NCI-H2029 treated with DMSO at 0.1 percent for 48 hours (cell line): ENCODE results near the gene DAP.
A peak's percentile ranks its signal among the peaks of the same experiment; 100 is the strongest.

ENCODE experiments used
- DNase-seq: peaks from one replicate; lab custom pipeline; 2025; lab: John Stamatoyannopoulos, UW

The DAP gene

DNA sequence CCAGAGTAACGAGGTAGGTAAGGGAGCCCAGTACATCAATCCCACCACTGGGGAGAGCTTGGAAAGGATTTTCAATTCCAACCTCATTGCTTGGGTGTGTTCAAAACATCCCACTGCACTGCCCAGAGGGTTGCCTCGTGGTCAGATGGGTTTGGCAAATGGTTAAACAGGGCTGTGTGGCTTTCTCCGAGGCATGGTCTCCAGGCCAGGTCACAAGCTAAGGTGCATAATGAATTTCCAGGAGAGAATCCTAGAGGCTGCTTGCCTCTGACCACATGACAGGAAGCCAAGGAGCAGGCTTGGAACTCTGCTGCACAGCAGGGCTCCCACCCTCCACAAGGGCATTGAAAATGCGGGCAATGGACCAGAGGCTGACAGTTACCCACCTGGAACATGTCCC is 51.6 kb downstream of the DAP start:
- DNase-seq, result no peak

DNA sequence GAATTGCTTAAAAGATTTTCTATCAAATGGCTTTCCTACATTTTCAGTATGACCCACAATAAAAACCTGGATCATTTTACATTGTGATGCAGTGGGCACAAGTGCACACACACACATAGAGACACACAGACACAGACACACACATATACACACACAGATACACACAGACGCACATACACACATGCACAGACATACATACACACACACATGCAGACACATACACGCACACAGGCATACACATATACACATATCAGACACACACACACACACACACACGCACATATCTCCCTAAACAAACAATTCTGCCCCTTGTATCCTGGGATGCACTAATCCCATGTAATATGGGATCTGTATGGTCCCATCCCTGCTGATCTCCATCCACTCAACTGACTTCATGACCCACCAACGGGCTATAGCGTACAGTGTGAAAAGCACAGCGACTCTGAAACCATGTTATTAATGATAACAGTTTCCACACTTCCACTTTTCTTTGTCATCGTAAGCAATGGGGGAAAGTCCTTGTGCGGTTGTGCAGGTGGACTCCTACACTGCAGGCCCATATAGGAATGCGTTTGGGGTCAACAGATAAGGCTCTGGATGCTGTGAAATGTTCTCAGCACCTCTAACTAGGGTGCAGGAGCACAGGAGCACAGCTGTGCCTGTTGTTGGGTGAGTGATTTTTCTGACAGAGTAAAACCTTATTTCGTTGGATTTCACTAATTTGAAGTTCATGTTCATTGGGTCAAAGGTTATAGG is 52.7 kb downstream of the DAP start:
- no peak for DNase-seq

DNA sequence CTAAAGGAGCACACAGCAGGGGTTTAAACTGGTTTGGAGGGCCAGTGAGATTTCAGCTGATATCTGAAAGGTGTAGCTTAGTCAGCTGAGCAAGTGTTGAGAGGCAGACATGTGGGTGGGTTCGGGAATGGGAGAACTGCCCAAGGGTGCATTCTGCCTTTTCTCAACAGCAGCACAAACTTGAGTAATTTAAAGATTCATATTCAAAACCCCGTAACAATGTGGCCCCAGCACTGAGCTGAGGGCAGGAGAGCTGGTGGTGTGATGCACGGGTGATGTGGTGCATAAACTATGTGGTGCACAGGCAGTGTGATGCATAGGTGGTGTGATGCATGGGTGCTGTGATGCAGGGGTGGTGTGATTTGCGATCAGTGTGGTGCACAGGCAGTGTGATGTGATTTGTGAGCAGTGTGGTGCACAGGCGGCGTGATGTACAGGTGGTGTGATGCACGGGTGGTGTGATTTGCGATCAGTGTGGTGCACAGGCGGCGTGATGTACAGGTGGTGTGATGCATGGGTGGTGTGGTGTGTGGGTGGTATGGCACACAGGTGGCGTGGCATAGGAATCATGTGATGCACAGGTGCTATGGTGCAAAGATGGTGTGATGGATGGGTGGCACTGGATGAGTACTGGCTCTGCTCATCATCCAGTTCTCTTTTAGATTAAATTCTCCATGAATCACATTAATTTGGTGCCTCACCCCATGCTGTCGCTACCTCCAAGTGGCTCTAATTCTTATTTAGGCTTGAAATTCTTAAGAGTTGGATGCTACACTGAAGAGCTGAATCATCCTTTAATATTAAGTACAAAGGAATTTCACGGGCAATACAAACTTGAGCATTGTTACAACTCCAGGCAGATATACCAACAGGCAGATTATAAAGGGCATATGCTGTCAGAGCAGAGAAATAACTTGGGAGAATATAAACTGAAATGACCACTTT is 53.6 kb downstream of the DAP start:
- DNase-seq, result no peak

DNA sequence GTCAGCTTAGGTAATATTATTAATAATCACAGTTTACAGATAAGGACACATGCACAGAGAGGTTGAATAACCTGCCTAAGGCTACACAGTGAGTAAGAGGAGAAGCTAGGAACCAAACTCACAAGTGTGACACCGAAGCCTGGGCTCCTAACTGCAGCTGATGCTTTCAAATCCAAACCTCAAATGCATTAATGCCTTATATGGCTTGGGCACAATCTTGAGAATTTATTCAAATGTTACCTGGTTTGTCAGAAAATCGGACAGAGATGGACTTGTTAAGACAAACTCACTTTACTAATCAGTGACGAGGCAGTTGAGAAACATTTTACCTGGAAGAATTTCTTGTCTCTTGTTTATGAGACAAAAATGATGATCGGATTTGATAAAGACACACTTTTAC is 54.7 kb downstream of the DAP start:
- no peak for DNase-seq

DNA sequence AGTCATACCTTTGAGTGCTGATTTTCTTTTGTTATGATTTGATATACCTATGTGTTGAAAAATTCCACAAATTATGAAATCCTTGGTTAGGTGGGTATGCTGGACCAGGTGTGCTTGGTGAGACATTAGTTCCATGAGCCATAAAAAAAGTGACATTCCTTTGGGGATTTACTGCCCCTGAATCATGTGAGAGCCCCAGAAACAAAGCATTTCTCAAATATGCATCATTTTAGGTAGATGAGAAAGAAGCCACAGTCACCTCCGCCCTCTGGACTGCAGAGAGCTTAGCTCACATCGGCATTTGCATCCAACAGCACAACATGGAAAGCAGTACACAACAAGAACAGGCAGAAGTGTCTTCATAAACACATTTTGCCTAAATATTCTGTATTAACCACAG is 55.3 kb downstream of the DAP start:
- no peak for DNase-seq

DNA sequence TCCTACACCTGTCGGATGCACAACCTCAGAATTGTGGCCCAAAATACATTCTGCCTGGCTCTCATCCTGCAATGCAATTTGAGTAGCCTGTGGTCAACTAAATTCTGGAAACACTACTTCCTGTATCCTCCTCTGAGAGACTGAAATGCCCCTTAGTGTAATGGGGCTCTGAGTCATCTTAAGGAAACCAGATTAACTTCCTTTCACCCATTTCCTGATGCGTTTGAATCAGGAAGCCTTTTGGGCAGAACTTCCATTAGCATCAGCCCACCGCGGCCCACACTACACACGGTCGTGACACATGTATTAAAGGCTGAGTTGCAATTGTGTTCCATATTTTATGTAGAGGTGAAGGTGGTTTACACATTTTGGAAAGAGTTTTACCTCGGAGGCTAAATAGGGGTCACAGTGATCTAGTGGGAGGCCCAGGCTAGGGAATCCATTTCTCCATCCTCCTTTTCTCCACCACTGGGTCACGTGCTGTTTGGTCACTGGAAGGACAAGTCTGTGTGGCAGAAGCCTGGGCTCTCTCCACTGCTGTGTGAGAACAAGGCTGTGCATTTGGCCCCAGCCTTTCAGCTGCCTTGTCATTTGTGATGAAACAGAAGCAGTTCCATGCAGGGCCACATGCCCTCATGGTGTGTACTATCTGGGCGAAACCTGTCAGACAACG is 55.9 kb downstream of the DAP start:
- DNase-seq, result peak; percentile 9

DNA sequence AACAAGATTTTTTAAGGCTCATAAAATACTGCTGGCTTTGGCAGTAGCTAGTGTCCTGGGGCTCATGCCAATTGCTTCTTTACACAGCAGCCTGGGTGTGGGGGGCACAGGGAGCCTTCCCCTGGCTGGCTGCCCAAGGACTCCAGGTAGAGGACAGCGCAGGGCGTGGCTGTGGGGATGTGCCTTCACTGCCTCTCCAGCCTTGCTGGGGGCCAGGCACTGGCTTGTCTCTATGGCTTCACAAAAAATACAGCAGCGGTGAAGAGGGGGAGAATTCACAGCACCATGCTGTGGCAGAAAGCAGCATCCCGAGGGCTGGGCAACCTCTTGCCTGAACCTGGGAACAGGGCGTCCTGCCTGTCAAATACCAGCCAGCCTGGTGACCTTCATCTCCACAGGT is 57.4 kb downstream of the DAP start:
- DNase-seq, result peak; percentile 58

DNA sequence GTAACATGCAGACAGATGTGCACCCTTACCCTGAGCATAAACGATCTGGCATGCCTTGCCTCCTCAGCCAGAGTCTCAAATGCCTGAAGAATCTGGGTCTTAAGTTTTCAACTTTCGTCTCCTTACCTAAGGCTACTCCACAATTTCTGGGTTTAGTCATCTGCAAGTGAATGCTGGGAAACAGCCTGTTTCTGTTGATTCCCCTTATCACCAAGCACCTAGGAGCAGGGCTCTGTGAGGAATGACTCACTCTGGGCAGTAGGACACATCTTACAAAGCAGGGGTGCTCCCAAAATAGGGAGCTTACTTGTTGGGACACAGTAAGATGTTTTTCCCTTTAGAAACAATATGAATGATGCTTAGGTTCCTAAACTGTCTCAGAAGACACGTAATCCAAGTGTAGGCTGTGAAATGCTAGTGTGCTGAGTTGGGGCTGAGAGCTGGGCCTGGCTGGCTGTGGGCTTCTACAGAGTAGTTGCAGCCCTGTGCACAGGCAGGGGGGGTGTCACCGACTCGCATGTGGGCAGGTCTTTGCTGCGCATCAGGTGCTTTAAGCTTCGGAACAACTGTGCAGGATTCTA is 58.0 kb downstream of the DAP start:
- no peak for DNase-seq

DNA sequence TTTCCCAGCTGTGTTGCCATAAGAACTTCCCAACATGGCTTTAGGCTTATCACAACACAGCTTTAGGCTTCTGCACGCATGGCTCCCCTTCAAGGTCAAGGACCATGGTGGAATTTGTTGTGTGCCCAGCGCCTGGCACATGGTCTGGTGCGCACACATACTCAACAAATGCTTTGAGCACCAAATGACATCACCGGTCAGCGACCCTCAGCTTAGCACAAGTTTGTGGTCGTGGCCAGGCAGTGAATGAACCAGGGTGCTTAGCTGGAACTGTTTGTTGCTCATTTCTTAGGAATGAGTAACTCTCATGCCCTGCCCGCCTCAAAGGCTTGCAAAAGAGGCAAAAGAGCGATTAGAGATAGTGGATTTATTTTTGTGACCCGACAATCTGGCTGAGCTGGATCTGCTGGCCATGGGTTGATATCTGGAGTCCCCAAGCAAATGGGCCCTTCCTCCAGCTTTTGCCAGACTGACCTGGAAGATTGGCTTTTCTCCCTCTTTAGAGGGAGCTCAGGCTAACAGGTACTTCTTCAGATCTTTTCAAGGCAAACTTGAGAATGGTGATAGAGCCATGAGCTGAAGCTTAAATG is 58.9 kb downstream of the DAP start:
- no peak for DNase-seq

DNA sequence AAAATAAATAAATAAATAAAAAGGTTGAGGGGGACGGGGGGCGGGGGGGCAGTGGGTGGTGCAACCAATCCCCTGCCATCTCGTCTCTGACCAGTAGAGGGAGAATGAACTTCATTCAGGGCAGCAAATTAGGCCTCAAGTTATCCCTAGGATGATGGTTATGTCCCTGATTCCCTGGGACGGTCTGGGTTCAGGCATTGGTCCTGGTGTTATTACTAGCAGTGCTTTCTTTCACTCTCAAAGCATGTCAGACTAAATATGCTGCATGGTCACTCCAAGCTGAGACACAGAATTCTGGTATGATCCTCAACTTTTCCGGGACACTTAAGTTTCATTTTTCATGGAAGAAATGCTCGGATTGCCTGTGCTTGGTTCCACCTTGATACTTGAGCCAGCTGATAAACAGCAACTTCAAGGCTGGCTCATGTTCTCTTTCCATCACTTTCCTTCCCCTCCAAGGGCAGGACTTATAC is 59.4 kb downstream of the DAP start:
- peak; percentile 10 for DNase-seq

DNA sequence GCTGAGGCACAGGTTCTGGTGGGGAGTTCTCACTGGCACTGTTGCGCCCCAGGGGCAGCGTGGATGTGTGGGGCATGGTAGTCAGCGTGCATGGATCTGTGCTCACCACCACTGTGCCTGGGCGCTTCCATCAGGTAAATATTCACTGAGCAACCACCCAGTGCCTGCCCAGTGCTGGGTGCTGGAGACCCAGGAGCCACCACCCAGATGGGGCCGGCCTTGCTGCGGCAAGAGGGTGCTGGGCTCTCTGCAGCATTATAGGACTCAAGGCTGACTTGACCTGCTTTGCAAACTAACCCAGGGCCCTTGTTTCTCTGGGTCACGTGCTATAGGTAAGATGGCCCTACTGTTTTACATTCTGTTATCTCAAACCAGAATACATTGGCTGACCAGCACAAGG is 60.5 kb downstream of the DAP start:
- DNase-seq, result no peak

DNA sequence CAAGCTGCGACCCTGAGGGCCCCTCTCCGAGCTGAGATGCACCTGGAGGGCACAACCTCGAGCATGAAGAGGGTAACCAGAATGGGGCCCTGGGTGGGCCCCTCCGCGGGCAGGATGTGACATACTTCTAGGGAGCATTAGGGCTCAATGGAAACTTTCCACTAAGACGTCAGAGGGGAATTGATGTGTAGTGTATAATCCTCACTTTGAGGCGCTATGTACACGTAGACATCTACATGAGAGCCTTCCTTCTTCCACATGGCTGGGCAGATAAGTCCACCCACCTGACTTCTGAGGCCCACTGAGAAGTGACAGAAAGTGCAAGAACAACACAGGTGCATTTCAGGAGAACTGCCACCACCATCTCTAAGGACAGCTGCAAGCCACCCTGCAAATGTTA is 61.0 kb downstream of the DAP start:
- no peak for DNase-seq

DNA sequence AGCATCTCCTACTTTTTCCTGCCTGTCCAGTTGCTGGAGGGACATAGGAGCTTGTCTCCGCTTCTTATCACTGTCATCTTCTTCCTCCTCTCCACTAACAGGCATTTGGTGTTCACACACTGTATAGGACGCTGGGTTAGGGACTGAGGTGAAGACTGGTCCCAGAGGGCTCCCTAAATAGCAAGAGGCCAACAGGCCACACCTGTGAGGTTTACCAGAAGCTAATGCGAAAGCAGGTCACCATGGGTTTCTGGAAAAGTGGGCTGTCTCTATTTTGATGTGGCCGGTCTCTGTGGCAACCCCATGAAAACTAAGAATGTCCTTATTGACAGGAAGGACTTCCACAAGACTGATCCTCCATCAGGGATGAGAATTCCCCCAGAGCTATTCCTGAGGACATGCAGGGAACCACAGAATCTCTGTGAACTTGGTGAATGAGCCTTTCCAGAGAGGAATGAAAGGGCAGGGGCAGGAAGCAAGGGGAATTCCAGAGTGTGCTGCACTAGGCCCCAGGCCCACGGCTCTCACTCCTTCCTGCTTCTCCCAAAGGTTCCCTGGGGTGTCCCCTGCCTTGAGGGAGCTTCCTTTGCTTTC is 61.7 kb downstream of the DAP start:
- DNase-seq, result no peak

DNA sequence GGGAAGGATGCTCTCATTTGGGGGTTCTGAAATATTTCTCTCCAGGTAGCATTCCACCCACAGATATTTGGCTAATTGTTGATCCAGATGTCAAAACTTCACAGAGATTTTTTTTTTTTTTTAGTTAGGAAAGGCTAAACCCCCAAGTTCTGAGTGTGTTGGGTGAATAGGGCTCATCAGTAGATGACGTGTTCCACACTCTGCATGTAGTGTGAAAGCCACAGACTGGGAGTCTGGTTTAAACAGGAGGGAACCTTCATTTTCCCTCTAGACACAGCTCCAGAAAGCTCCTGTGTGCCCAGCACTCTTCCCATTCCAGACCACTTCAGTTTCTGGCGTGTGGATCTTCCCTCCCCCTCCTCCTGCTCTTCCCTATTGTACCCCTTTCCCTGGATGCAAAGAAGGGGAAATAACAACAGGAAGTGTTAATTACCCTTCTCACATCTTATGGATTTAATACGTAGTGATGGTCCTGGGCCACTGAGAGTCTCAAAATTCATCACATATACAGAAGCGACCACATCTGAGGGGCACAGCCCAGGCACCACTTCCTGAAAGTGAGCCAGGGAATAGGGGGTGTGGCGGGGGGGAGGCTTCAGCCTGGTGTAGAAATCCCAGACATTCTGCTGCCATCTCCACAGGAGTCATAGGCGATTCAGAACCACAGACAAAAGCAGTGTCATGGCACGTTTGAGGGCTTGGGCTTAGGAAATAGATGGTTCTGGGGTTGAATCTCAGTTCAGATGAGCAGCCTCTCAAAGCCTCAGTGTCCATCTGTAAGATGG is 65.1 kb downstream of the DAP start:
- no peak for DNase-seq

DNA sequence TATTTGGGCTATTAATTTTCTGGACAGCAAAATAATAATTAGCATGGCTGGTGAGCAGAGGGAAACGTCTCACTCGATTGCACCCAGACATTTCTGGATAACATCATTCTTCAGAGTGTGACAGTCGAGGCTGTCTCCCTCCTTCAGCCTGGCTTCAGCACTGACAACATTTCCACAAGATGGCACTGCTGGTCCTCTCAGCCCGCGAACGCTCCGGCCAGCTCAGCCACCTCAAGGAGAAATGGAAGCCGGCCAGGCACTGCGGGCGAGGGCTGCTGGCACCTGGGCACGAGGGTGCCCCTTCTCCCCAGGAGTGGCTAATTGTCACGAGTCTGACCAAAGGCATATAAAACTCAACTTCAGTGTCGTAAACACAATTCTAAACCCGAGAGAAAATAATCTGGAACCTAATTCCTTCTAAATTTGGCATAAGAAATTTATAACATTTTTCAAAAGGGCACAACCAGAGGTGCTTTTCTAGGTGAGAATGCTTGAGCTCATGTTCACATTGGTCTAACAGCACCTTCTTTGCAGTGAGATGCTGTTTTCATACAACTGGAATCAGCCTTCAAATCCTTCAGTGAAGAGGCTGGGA is 65.9 kb downstream of the DAP start:
- DNase-seq, result peak; percentile 64

DNA sequence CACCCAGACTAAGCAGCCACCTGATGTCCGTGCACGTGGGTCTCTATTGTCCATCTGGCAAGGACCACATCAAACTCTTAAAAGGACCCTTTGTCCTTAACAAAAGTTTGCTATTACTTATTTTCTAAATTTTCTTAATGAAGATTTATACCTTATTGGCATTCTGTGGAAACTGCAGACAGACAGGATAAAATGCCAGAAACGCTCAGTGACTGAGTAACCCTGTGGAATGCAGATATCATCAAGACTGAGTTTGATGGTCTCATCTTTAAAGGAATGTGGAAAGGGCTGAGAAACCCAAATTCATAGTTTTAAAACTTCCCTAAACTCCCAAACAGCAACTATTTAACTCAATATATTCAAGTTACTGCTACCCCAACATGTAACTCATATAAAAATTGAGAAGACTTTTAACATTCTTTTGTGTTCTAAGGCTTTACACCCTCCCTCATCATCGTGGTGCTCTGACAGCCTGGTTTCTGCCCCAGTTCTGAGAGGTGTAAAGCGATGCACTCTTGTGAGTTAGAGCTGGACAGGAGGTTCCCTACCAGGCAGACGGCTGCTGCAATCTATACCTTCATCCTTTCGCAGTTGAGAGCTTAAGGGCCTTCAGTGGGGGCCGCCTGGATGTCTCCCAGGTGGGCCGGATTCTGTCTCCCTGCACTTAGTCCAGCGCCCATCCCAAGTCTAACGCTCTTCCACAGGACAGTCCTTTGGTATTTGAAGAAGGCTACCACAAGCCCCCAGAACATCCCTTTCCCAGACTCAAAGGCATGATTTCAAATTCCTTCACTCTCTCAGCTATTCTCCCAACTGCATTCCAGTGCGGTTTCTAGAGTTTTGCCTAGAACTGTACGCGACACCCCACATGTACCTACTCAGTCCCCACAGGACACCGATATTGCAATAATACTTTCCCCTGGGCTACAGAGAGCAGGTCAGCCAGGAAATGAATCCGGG is 68.9 kb downstream of the DAP start:
- DNase-seq, result no peak

DNA sequence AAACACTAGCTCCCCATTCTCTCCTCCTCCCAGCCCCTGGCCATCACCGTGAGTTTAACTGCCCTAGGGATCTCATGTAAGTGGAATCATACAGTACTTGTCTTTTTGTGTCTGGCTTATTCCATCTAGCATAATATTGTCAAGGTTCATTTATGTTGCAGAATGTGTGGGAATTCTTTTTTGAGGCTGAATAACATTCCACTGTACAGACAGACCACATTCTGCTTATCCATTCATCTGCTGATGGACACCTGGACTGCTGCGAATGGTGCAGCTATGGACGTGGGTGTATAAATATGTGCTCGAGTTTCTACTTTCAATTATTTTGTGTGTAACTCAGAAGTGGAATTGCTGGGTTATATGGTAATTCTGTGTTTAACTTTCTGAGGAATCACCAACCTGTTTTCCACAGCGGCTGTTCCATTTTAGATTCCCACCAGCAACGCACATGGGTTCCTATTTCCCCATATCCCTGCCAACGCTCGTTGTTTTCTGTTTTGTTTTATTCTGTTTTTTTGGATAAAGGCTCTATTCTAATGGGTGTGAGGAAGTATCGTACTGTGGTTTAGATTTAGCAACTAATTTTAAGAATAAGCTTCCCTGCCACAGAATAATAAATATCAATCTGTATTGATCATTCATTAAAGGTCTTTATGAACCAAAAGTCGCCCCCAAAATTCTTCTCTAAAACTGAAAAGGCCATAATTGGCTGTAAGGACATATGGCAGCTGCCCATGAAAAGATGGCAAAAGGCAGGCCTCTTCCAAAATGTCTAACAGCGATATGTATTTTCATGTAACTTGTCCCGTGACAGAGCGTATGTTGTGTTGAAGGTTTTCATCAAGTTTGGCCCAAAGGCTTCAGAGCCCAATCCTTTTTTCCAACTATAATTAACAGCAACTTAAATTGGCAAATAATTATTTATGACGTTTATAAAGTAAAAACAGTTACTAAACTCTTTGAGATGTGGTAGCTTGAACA is 70.3 kb downstream of the DAP start:
- DNase-seq, result no peak
